OCI-LY1 (cell line): ENCODE measurements around the gene DUS3L.

Experiments used
- H2AFZ ChIP-seq: fragments of 200-600 bp; sonication (generic), shearing (Covaris generic); 2 replicates; pipeline ENCODE4 v1.6.0; 2014; ENCODE audit warnings: antibody characterized with exemption, mild to moderate bottlenecking, low read length
- H3F3A ChIP-seq: fragments of 200-600 bp; sonication (generic), shearing (Covaris generic); 2 replicates; pipeline ENCODE4 v1.6.0; 2014; ENCODE audit warnings: mild to moderate bottlenecking, antibody characterized with exemption, low read length, moderate library complexity; ENCODE audit not compliant: insufficient read depth
- H3K27ac ChIP-seq: fragments of 200-600 bp; sonication (generic); 2 replicates; pipeline ENCODE4 v1.5.1; 2014; ENCODE audit warnings: low read length, mixed run types, mild to moderate bottlenecking, low read depth; ENCODE audit not compliant: poor library complexity, severe bottlenecking
- H3K27me3 ChIP-seq: fragments of 200-600 bp; sonication (generic); 2 replicates; pipeline ENCODE4 v1.6.0; 2014; ENCODE audit warnings: antibody characterized with exemption, mild to moderate bottlenecking, low read length, moderate library complexity; ENCODE audit not compliant: insufficient read depth
- H3K36me3 ChIP-seq: fragments of 200-600 bp; sonication (generic); 2 replicates; pipeline ENCODE4 v1.6.1; 2014; ENCODE audit warnings: mild to moderate bottlenecking, antibody characterized with exemption, low read length, moderate library complexity, mixed read lengths; ENCODE audit not compliant: insufficient read depth
- H3K4me1 ChIP-seq: fragments of 200-600 bp; sonication (generic); 2 replicates; pipeline ENCODE4 v1.5.1; 2014; ENCODE audit warnings: mild to moderate bottlenecking, low read length, moderate library complexity; ENCODE audit not compliant: insufficient read depth, severe bottlenecking
- H3K4me2 ChIP-seq: fragments of 200-600 bp; sonication (generic), shearing (Covaris generic); 2 replicates; pipeline ENCODE4 v1.6.1; 2014; ENCODE audit warnings: low read length
- H3K4me3 ChIP-seq: fragments of 200-600 bp; sonication (generic); 2 replicates; pipeline ENCODE4 v1.5.1; 2014; ENCODE audit warnings: low read length, low read depth, mild to moderate bottlenecking, mixed read lengths; ENCODE audit not compliant: poor library complexity, severe bottlenecking
- H3K79me2 ChIP-seq: fragments of 200-600 bp; shearing (Covaris generic); 2 replicates; pipeline ENCODE4 v1.6.1; 2016; ENCODE audit warnings: mixed run types, low read length, mixed read lengths; ENCODE audit not compliant: insufficient read depth
- H3K9ac ChIP-seq: fragments of 200-600 bp; sonication (generic), shearing (Covaris generic); 2 replicates; pipeline ENCODE4 v1.6.1; 2014; ENCODE audit warnings: mild to moderate bottlenecking, low read length, mixed read lengths
- H3K9me2 ChIP-seq: fragments of 200-600 bp; sonication (generic), shearing (Covaris generic); 2 replicates; pipeline ENCODE4 v1.6.1; 2014; ENCODE audit warnings: low read depth, mild to moderate bottlenecking, low read length, mixed read lengths
- H3K9me3 ChIP-seq: fragments of 200-600 bp; shearing (Covaris generic); 2 replicates; pipeline ENCODE4 v1.6.1; 2014; ENCODE audit warnings: low read length, mixed read lengths
- H4K20me1 ChIP-seq: fragments of 200-600 bp; sonication (generic), shearing (Covaris generic); 2 replicates; pipeline ENCODE4 v1.6.0; 2016; ENCODE audit warnings: mild to moderate bottlenecking, low read length; ENCODE audit not compliant: insufficient read depth
- CTCF ChIP-seq: fragments of 200-600 bp; sonication (generic), shearing (Covaris generic); IDR thresholded peaks from 2 replicates; pipeline ENCODE4 v1.5.1; 2017; ENCODE audit warnings: mild to moderate bottlenecking, antibody characterized with exemption, low read length, moderate library complexity, mixed read lengths
- EZH2 ChIP-seq: fragments of 200-600 bp; sonication (generic), shearing (Covaris generic); IDR thresholded peaks from 2 replicates; pipeline ENCODE4 v1.8.0; 2017; ENCODE audit warnings: borderline replicate concordance, mixed run types, mild to moderate bottlenecking, antibody characterized with exemption, low read length, moderate library complexity, mixed read lengths

The DUS3L gene

DNA sequence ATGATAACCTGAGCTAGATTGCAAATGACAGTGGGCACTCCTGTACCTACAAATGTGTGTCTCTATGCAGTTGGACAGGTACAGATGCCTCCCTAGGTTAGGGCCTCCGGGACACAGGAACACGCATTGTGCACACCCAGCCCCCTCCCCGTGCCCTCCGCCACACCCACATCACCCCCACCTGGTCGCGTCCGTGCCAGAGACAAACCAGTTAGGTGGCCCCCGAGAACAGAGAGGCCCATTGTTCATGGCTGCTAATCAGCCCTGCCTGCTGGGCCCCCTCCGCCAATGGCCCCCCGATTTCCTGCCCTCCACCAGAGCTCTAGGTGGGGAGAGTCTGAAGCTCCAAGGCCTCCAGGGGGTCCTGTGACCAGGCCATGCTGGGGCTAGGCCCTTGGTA is 27.6 kb upstream of the DUS3L start:
- Histone ChIP-seq H2AFZ (no peak overlapping the region), H3K4me1 (no peaks in the 10 kb centered on the region), H3K27me3 (peaks cover 6% of the 10 kb centered on the region; the same call in 1 of the 2 replicates), H3K79me2 (no peaks in the 10 kb centered on the region), H3K9me2 (no peaks in the 10 kb centered on the region), H3K4me3 (no peak overlapping the region), H3K9me3 (no peaks in the 10 kb centered on the region), H4K20me1 (no peaks in the 10 kb centered on the region), H3K9ac (no peak overlapping the region), H3K27ac (no peak overlapping the region), H3K4me2 (no peak overlapping the region), H3F3A (no peaks in the 10 kb centered on the region), H3K36me3 (no peaks in the 10 kb centered on the region)
- TF ChIP-seq EZH2 (no peak), CTCF (no peak)

DNA sequence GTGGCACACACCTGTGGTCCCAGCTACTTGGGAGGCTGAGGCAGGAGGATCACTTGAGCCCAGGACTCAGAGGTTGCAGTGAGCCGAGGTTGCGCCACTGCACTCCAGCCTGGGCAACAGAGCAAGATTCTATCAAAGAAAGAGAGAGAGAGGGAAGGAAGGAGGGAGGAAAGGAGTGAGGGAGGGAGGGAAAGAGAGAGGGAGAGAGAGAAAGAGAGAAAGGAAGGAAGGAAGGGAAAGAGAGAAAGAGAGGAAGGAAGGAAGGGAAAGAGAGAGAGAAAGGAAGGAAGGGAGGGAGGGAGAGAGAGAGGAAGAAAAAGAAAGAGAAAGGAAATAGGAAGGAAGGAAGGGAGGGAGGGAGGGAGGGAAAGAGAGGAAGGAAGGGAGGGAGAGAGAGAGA is 26.3 kb upstream of the DUS3L start:
- Histone ChIP-seq H3K9me2 (no peaks in the 10 kb centered on the region), H4K20me1 (no peaks in the 10 kb centered on the region), H3F3A (no peaks in the 10 kb centered on the region), H3K9ac (no peak overlapping the region), H3K27me3 (peaks cover 6% of the 10 kb centered on the region; the same call in 1 of the 2 replicates), H3K36me3 (no peaks in the 10 kb centered on the region), H2AFZ (no peak overlapping the region), H3K79me2 (no peaks in the 10 kb centered on the region), H3K4me1 (no peaks in the 10 kb centered on the region), H3K4me3 (no peak overlapping the region), H3K9me3 (no peaks in the 10 kb centered on the region), H3K4me2 (no peak overlapping the region), H3K27ac (no peak overlapping the region)
- TF ChIP-seq EZH2: no peak
- TF ChIP-seq CTCF: no peak

GRCh38 chr19:5814852-5815246 is 23.9 kb upstream of the DUS3L start:
- no peaks in the 10 kb centered on the region for H3K9me2 ChIP-seq
- H3K79me2 ChIP-seq: no peaks in the 10 kb centered on the region
- H3K27me3 ChIP-seq: peaks cover 6% of the 10 kb centered on the region; the same call in 1 of the 2 replicates
- no peaks in the 10 kb centered on the region for H3K4me1 ChIP-seq
- no peaks in the 10 kb centered on the region for H4K20me1 ChIP-seq
- H3K27ac ChIP-seq: no peak overlapping the region
- no peaks in the 10 kb centered on the region for H3K9me3 ChIP-seq
- no peak overlapping the region for H3K4me2 ChIP-seq
- H3K4me3 ChIP-seq: no peak overlapping the region
- H2AFZ ChIP-seq: no peak overlapping the region
- no peak for TF ChIP-seq EZH2
- TF ChIP-seq CTCF: no peak
- H3K9ac ChIP-seq: no peak overlapping the region
- no peaks in the 10 kb centered on the region for H3K36me3 ChIP-seq
- no peaks in the 10 kb centered on the region for H3F3A ChIP-seq
